Panc1 (cell line): ENCODE measurements around the gene GJB3. TPM values are rescaled to one million over a fixed set of nuclear protein-coding genes. Genes with fewer than 3 reads are reported as not detected.

Experiments used
- ATAC-seq: fragments of 200-7000 bp; cut with Tn5 transposase; 2 replicates; pipeline ENCODE4 v1.9.1; 2020; ENCODE audit warnings: mild to moderate bottlenecking, moderate library complexity
- BruUV-seq: library from RNA; stranded (reverse); fragments of 400-500 nt; replicated peaks from 2 replicates; lab custom pipeline; 2021; lab: Mats Ljungman, UMichigan
- CTCF ChIA-PET: fragments of 300-600 bp; sonication (Branson Sonifier 250); formaldehyde crosslinking; loops from one replicate; lab custom pipeline; 2022; ENCODE audit warnings: antibody characterized with exemption; lab: Charles Lee
- POLR2A ChIA-PET: fragments of 300-600 bp; sonication (Branson Sonifier 250); formaldehyde crosslinking; loops from one replicate; lab custom pipeline; 2022; ENCODE audit warnings: antibody characterized with exemption; lab: Charles Lee
- DNase-seq: peaks from one replicate; pipeline ENCODE4 v3.0.0-alpha.2; 2010; ENCODE audit warnings: low read depth, low spot score
- H3K27ac ChIP-seq: 2 replicates; pipeline ENCODE4 v1.5.1; 2011; ENCODE audit warnings: mild to moderate bottlenecking, low read length, inconsistent platforms
- H3K27me3 ChIP-seq: fragments of 200-500 bp; sonication (Bioruptor generic); 2 replicates; pipeline ENCODE4 v1.6.0; 2014; ENCODE audit warnings: low read length, inconsistent platforms; ENCODE audit not compliant: control insufficient read depth, insufficient read depth
- H3K36me3 ChIP-seq: fragments of 200-500 bp; sonication (Bioruptor generic); 2 replicates; pipeline ENCODE4 v1.5.1; 2014; ENCODE audit warnings: inconsistent platforms, mild to moderate bottlenecking, low read length, moderate library complexity; ENCODE audit not compliant: control insufficient read depth, insufficient read depth
- H3K4me1 ChIP-seq: 2 replicates; pipeline ENCODE4 v1.5.1; 2011; ENCODE audit warnings: inconsistent platforms, mild to moderate bottlenecking, low read length, moderate library complexity; ENCODE audit not compliant: control insufficient read depth, insufficient read depth
- H3K4me3 ChIP-seq, 2 experiments: 2 replicates each; pipeline ENCODE4 v1.5.1; 2011 to 2012; ENCODE audit warnings: low read depth in 2 of 2, low read length in 2 of 2, mild to moderate bottlenecking in 2 of 2, inconsistent platforms in 1 of 2, moderate library complexity in 1 of 2
- H3K9me3 ChIP-seq: fragments of 200-500 bp; sonication (Bioruptor generic); 2 replicates; pipeline ENCODE4 v1.5.1; 2014; ENCODE audit warnings: low read depth, mild to moderate bottlenecking, inconsistent platforms, low read length, moderate library complexity; ENCODE audit not compliant: control insufficient read depth, insufficient read depth
- POLR2AphosphoS5 ChIP-seq: IDR thresholded peaks from 2 replicates; pipeline ENCODE4 v1.6.1; 2012; ENCODE audit warnings: mild to moderate bottlenecking, low read depth, low read length, moderate library complexity
- SIN3A ChIP-seq: IDR thresholded peaks from 2 replicates; pipeline ENCODE4 v1.6.1; 2012; ENCODE audit warnings: low read depth, mild to moderate bottlenecking, low read length, moderate library complexity, borderline replicate concordance; ENCODE audit not compliant: insufficient read depth
- TCF7L2 ChIP-seq: IDR thresholded peaks from 2 replicates; pipeline ENCODE4 v1.6.1; 2011; ENCODE audit warnings: mild to moderate bottlenecking, low read depth, low read length, inconsistent platforms
- in situ Hi-C: cut with HindIII; loops from 2 replicates; pipeline ENCODE4 v1.10.0; 2016; ENCODE audit warnings: low sequenced_read_pairs, low pct_unique_long_range_greater_than_20kb
- intact Hi-C: fragments of 100-400 bp; cut with micrococcal nuclease; formaldehyde crosslinking; loops from one replicate; pipeline ENCODE4 v1.10.0; 2022; ENCODE audit not compliant: unreplicated experiment
- total RNA-seq: library from RNA; stranded (reverse); gene quantifications from one replicate; pipeline ENCODE4 v1.2.1, GENCODE V29; 2021; ENCODE audit not compliant: unreplicated experiment
- TF ChIP-seq, protein P1 (sequence below), 2 experiments: IDR thresholded peaks; 2 replicates each; pipeline ENCODE4 v1.6.1; 2011 to 2012; ENCODE audit warnings: low read depth in 2 of 2, control low read depth in 1 of 2, low read length in 1 of 2, mild to moderate bottlenecking in 1 of 2, moderate library complexity in 1 of 2; ENCODE audit not compliant: insufficient read depth in 1 of 2
- TF ChIP-seq, protein P2 (sequence below): fragments of 450-650 bp; IDR thresholded peaks from 2 replicates; pipeline ENCODE4 v1.5.1; 2017; ENCODE audit warnings: mild to moderate bottlenecking

Gene GJB3
- total RNA-seq, 1 experiment from 2014 or later: 0.15 TPM

DNA sequence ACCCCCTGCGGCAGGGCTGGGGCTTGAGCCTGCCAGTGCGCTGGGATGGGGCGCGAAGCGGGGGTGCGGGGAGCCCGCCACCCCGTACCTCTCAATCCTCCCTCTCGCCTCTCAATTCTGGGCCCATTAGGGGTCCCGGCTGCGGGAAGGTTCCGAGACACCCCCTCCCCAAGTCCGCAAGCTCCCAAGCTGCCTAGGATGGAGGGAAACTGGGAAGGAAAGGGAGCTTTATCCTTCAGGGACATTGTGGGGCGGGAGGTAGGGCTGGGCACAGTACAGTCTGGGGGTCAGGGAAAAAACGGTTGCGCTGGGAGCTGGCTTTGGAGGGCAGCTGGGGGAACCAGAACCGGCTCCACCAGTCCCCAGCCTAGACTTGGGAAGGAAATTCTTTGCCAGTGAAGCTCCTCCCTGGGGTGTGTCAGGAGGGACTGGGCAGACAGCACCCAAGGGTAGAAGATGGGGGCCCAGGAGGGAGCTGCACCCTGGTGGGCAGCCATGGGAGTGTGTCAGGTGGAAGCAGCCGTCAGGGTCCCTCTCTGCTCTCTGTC lies 904 bp downstream of the GJB3 start:
- Histone ChIP-seq H3K4me1 (peaks cover 5% of the 10 kb centered on the region; the same call in 1 of the 2 replicates), H3K36me3 (peaks cover 5% of the 10 kb centered on the region; the same call in 1 of the 2 replicates), H3K27me3 (peaks cover 3% of the 10 kb centered on the region), H3K27ac (no peak overlapping the region), H3K9me3 (no peaks in the 10 kb centered on the region), H3K4me3 (peak overlapping the region; percentile 28 to 46)
- ATAC-seq (0 out of 2 replicates have a peak, but pooled peaks have one; percentile 5), DNase-seq (no peak)
- in situ Hi-C loops (no loop called here), intact Hi-C loops (no loop called here)
- POLR2A ChIA-PET: no interaction called here
- no TSS peak for BruUV-seq
- CTCF ChIA-PET: no interaction called here
- TF ChIP-seq, protein P1, sequence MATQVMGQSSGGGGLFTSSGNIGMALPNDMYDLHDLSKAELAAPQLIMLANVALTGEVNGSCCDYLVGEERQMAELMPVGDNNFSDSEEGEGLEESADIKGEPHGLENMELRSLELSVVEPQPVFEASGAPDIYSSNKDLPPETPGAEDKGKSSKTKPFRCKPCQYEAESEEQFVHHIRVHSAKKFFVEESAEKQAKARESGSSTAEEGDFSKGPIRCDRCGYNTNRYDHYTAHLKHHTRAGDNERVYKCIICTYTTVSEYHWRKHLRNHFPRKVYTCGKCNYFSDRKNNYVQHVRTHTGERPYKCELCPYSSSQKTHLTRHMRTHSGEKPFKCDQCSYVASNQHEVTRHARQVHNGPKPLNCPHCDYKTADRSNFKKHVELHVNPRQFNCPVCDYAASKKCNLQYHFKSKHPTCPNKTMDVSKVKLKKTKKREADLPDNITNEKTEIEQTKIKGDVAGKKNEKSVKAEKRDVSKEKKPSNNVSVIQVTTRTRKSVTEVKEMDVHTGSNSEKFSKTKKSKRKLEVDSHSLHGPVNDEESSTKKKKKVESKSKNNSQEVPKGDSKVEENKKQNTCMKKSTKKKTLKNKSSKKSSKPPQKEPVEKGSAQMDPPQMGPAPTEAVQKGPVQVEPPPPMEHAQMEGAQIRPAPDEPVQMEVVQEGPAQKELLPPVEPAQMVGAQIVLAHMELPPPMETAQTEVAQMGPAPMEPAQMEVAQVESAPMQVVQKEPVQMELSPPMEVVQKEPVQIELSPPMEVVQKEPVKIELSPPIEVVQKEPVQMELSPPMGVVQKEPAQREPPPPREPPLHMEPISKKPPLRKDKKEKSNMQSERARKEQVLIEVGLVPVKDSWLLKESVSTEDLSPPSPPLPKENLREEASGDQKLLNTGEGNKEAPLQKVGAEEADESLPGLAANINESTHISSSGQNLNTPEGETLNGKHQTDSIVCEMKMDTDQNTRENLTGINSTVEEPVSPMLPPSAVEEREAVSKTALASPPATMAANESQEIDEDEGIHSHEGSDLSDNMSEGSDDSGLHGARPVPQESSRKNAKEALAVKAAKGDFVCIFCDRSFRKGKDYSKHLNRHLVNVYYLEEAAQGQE (IDR thresholded peaks at IDR 0.05; ENCODE audit: insufficient read depth in 1 of 2, low read depth in 2 of 2, low read length in 1 of 2): no peak
- TF ChIP-seq POLR2AphosphoS5: no peak
- TF ChIP-seq TCF7L2: no peak

DNA sequence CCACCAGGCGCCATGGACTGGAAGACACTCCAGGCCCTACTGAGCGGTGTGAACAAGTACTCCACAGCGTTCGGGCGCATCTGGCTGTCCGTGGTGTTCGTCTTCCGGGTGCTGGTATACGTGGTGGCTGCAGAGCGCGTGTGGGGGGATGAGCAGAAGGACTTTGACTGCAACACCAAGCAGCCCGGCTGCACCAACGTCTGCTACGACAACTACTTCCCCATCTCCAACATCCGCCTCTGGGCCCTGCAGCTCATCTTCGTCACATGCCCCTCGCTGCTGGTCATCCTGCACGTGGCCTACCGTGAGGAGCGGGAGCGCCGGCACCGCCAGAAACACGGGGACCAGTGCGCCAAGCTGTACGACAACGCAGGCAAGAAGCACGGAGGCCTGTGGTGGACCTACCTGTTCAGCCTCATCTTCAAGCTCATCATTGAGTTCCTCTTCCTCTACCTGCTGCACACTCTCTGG lies 3.8 kb downstream of the GJB3 start:
- intact Hi-C loops (no loop called here), in situ Hi-C loops (no loop called here)
- H3K4me3 ChIP-seq: no peak overlapping the region
- ChIA-PET POLR2A (no interaction called here), CTCF (no interaction called here)
- peaks cover 5% of the 10 kb centered on the region; the same call in 1 of the 2 replicates for H3K4me1 ChIP-seq
- ATAC-seq (no peak), DNase-seq (no peak)
- H3K36me3 ChIP-seq: peaks cover 5% of the 10 kb centered on the region; the same call in 1 of the 2 replicates
- H3K9me3 ChIP-seq: no peaks in the 10 kb centered on the region
- H3K27me3 ChIP-seq: peaks cover 3% of the 10 kb centered on the region
- H3K27ac ChIP-seq: no peak overlapping the region
- TF ChIP-seq POLR2AphosphoS5: no peak
- TF ChIP-seq, protein P2, sequence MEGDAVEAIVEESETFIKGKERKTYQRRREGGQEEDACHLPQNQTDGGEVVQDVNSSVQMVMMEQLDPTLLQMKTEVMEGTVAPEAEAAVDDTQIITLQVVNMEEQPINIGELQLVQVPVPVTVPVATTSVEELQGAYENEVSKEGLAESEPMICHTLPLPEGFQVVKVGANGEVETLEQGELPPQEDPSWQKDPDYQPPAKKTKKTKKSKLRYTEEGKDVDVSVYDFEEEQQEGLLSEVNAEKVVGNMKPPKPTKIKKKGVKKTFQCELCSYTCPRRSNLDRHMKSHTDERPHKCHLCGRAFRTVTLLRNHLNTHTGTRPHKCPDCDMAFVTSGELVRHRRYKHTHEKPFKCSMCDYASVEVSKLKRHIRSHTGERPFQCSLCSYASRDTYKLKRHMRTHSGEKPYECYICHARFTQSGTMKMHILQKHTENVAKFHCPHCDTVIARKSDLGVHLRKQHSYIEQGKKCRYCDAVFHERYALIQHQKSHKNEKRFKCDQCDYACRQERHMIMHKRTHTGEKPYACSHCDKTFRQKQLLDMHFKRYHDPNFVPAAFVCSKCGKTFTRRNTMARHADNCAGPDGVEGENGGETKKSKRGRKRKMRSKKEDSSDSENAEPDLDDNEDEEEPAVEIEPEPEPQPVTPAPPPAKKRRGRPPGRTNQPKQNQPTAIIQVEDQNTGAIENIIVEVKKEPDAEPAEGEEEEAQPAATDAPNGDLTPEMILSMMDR: no peak
- no peak for TF ChIP-seq TCF7L2
- TF ChIP-seq, protein P1 (IDR thresholded peaks at IDR 0.05; ENCODE audit: insufficient read depth in 1 of 2, low read depth in 2 of 2, low read length in 1 of 2): no peak
- TF ChIP-seq SIN3A: no peak
- no TSS peak for BruUV-seq
